Measurements from ENCODE around the gene SLC30A2. TPM values are rescaled to one million over a fixed set of nuclear protein-coding genes. Genes with fewer than 3 reads are reported as not detected.

SLC30A2 gene
- total and polyA plus RNA-seq, 2 of the 13 experiments (the other 11 are each of a cell fraction or from before 2014, with no cell fraction given), result not detected

GRCh38 chr1:26077524-26077923 is 31.6 kb upstream of the SLC30A2 start:
- no peak for ATAC-seq
- no peaks in the 10 kb centered on the region for H3K79me2 ChIP-seq (ENCODE audit: insufficient read depth, low read length)
- POLR2A ChIA-PET, result no interaction called here
- no peak overlapping the region for H3K4me2 ChIP-seq (ENCODE audit: low read depth, low read length)
- in situ Hi-C loops (cut with HindIII; ENCODE audit: extremely low pct_ligation_motif_present, low pct_unique_long_range_greater_than_20kb), result no loop called here
- H3K9me3 ChIP-seq (ENCODE audit: low read length), result no peaks in the 10 kb centered on the region
- 0 out of 2 replicates have a peak, but pooled peaks cover 7% of the 10 kb centered on the region for H3K4me1 ChIP-seq (ENCODE audit: insufficient read depth, low read length)
- H3K27me3 ChIP-seq (ENCODE audit: control insufficient read depth in 1 of 2, insufficient read depth in 2 of 2, low read length in 2 of 2), result peaks cover 0 to 6% of the 10 kb centered on the region in 2 experiments; a peak in 3 of 5 replicates
- H3K36me3 ChIP-seq (replicated peaks in 1 of 2; ENCODE audit: control insufficient read depth in 1 of 2, insufficient read depth in 2 of 2, low read length in 2 of 2), result no peaks in the 10 kb centered on the region
- no TSS peak for BruUV-seq (replicated peaks)
- H2AFZ ChIP-seq (ENCODE audit: low read length), result no peak overlapping the region
- no peak for FAIRE-seq
- H4K20me1 ChIP-seq (ENCODE audit: insufficient read depth, low read length), result no peaks in the 10 kb centered on the region
- H3K27ac ChIP-seq (ENCODE audit: extremely low read length, insufficient read depth, low read length), result no peak overlapping the region
- CTCF ChIA-PET (ENCODE audit: low intra/inter-chr PET ratio, low total read pairs), result no interaction called here
- no peak for DNase-seq (ENCODE audit: low spot score)
- no peak overlapping the region for H3K4me3 ChIP-seq (replicated peaks in 1 of 3; ENCODE audit: insufficient read depth in 1 of 3, low read depth in 2 of 3, low read length in 3 of 3)
- intact Hi-C loops (cut with micrococcal nuclease; ENCODE audit: unreplicated experiment), result no loop called here
- TF ChIP-seq HES4 (CRISPR knock-in tag; IDR thresholded peaks at IDR 0.05; ENCODE audit: borderline replicate concordance) (no peak), ZNF331 (CRISPR knock-in tag; IDR thresholded peaks at IDR 0.05) (no peak), PHB2 (IDR thresholded peaks at IDR 0.05; ENCODE audit: partially characterized antibody) (no peak), GFI1 (CRISPR knock-in tag; IDR thresholded peaks at IDR 0.05; ENCODE audit: borderline replicate concordance) (no peak), RNF219 (CRISPR knock-in tag; IDR thresholded peaks at IDR 0.05) (no peak), PREB (CRISPR knock-in tag; IDR thresholded peaks at IDR 0.05) (no peak), ZNF329 (CRISPR knock-in tag; IDR thresholded peaks at IDR 0.05; ENCODE audit: low read depth) (no peak), ZNF629 (CRISPR knock-in tag; conservative IDR thresholded peaks at IDR 0.05) (0 out of 2 replicates have a peak, but pooled peaks have one; percentile 45)
- 80% methylated on average over 1 of the region's 1 CpG for WGBS (ENCODE audit: low lambda C conversion rate)
- no peak overlapping the region for H3K9ac ChIP-seq (ENCODE audit: insufficient read depth, low read depth, low read length)
